HCT116 (cell line): ENCODE data around the gene GOLGA8M. TPM values are rescaled to one million over a fixed set of nuclear protein-coding genes. Genes with fewer than 3 reads are reported as not detected.
"Not testable (repeated sequence)": the region's sequence is repeated elsewhere in the genome, so short reads cannot be mapped to it uniquely, and the experiment has no call there.

ENCODE experiments used
- ATAC-seq: fragments of 200-7000 bp; cut with Tn5 transposase; 2 replicates; pipeline ENCODE4 v1.9.1; 2020; ENCODE audit warnings: mild to moderate bottlenecking, moderate library complexity
- BruUV-seq: library from RNA; stranded (reverse); fragments of 400-500 nt; replicated peaks from 2 replicates; lab custom pipeline; 2021; lab: Mats Ljungman, UMichigan
- CTCF ChIA-PET: fragments of 300-600 bp; sonication (Branson Sonifier 250); formaldehyde crosslinking; loops from one replicate; lab custom pipeline; 2021; ENCODE audit warnings: antibody characterized with exemption; lab: Charles Lee
- POLR2A ChIA-PET: fragments of 300-600, 350-600 bp; sonication (Branson Sonifier 250); formaldehyde crosslinking; loops from one replicate; lab custom pipeline; 2021; ENCODE audit warnings: antibody characterized with exemption; lab: Charles Lee
- RAD21 ChIA-PET, 2 experiments: fragments of 300-600 bp; sonication (Branson Sonifier 250); formaldehyde crosslinking; loops; one replicate each; lab custom pipeline; 2023; ENCODE audit warnings: low total read pairs in 2 of 2; ENCODE audit not compliant: uncharacterized antibody in 2 of 2, unreplicated experiment in 2 of 2, low non-redundant PET in 1 of 2; lab: Charles Lee
- DNase-seq: peaks from one replicate; pipeline ENCODE4 v3.0.0-alpha.2; 2010; ENCODE audit warnings: low read depth, low spot score
- H2AFZ ChIP-seq: fragments of 200-600 bp; shearing (Covaris generic), sonication (generic); 2 replicates; pipeline ENCODE4 v1.6.1; 2017; ENCODE audit warnings: low read depth, mixed run types, mixed read lengths, antibody characterized with exemption, low read length; ENCODE audit not compliant: poor library complexity, severe bottlenecking
- H3K27ac ChIP-seq: 2 replicates; pipeline ENCODE4 v1.5.1; 2012; ENCODE audit warnings: low read depth, low read length
- H3K27me3 ChIP-seq: fragments of 200-600 bp; sonication (generic); 2 replicates; pipeline ENCODE4 v1.6.1; 2016; ENCODE audit warnings: mixed run types, low read length, mixed read lengths; ENCODE audit not compliant: insufficient read depth
- H3K36me3 ChIP-seq, 2 experiments: fragments of 200-500 bp in 1 of 2; fragments of 200-600 bp in 1 of 2; sonication (Bioruptor generic) in 1 of 2; sonication (generic) in 1 of 2; 2 replicates each; pipeline versions ENCODE4 v1.5.1 to v1.6.1; 2014 to 2016; ENCODE audit warnings: low read length in 2 of 2, inconsistent platforms in 1 of 2, mixed read lengths in 1 of 2, mixed run types in 1 of 2; ENCODE audit not compliant: insufficient read depth in 2 of 2, control insufficient read depth in 1 of 2
- H3K4me1 ChIP-seq, 2 experiments: fragments of 200-600 bp in 1 of 2; sonication (generic) in 1 of 2; 2 replicates each; pipeline versions ENCODE4 v1.5.1 to v1.6.1; 2012 to 2017; ENCODE audit warnings: low read length in 2 of 2, inconsistent platforms in 1 of 2, mild to moderate bottlenecking in 1 of 2, mixed read lengths in 1 of 2, mixed run types in 1 of 2, moderate library complexity in 1 of 2; ENCODE audit not compliant: insufficient read depth in 2 of 2, control insufficient read depth in 1 of 2
- H3K4me2 ChIP-seq: fragments of 200-600 bp; sonication (generic); 2 replicates; pipeline ENCODE4 v1.6.1; 2017; ENCODE audit warnings: mixed run types, low read length, mixed read lengths
- H3K4me3 ChIP-seq, 2 experiments: fragments of 200-600 bp in 1 of 2; sonication (generic) in 1 of 2; replicated peaks in 1 of 2; 2 replicates each; pipeline ENCODE4 v1.5.1; 2011 to 2016; ENCODE audit warnings: low read length in 2 of 2, control low read depth in 1 of 2, low read depth in 1 of 2, mild to moderate bottlenecking in 1 of 2, mixed read lengths in 1 of 2, mixed run types in 1 of 2
- H3K79me2 ChIP-seq: fragments of 200-600 bp; sonication (generic); 2 replicates; pipeline ENCODE4 v1.6.1; 2017; ENCODE audit warnings: mild to moderate bottlenecking, mixed run types, low read length, moderate library complexity, mixed read lengths; ENCODE audit not compliant: insufficient read depth
- H3K9ac ChIP-seq: fragments of 200-600 bp; sonication (generic); 2 replicates; pipeline ENCODE4 v1.6.1; 2016; ENCODE audit warnings: low read length, mixed read lengths
- H3K9me2 ChIP-seq: fragments of 200-600 bp; sonication (generic), shearing (Covaris generic); 2 replicates; pipeline ENCODE4 v1.6.1; 2017; ENCODE audit warnings: mixed run types, mild to moderate bottlenecking, moderate library complexity; ENCODE audit not compliant: insufficient read depth
- H3K9me3 ChIP-seq, 2 experiments: fragments of 200-500 bp in 1 of 2; fragments of 200-600 bp in 1 of 2; sonication (Bioruptor generic) in 1 of 2; sonication (generic) in 1 of 2; 2 replicates each; pipeline ENCODE4 v1.6.1; 2014 to 2017; ENCODE audit warnings: low read length in 2 of 2, mixed read lengths in 2 of 2, inconsistent platforms in 1 of 2, low read depth in 1 of 2, mild to moderate bottlenecking in 1 of 2, mixed run types in 1 of 2, moderate library complexity in 1 of 2; ENCODE audit not compliant: control insufficient read depth in 1 of 2, insufficient read depth in 1 of 2
- H4K20me1 ChIP-seq: fragments of 200-600 bp; sonication (generic), shearing (Covaris generic); 2 replicates; pipeline ENCODE4 v1.6.1; 2017; ENCODE audit warnings: mixed run types, mild to moderate bottlenecking, moderate library complexity; ENCODE audit not compliant: insufficient read depth
- intact Hi-C: fragments of 100-400 bp; cut with micrococcal nuclease; formaldehyde crosslinking; loops from 2 replicates; pipeline ENCODE4 v1.10.0; 2022
- total RNA-seq: library from RNA; stranded (reverse); gene quantifications from one replicate; pipeline ENCODE4 v1.2.1, GENCODE V29; 2021; ENCODE audit not compliant: unreplicated experiment

Gene GOLGA8M
- total RNA-seq, 1 experiment from 2014 or later = 0.44 TPM

GRCh38 chr15:28660750-28661149 is 51.5 kb downstream of the GOLGA8M start:
- H4K20me1 ChIP-seq, H3K4me1 ChIP-seq, H3K36me3 ChIP-seq, BruUV-seq, H3K9me2 ChIP-seq, H3K27ac ChIP-seq, H3K9me3 ChIP-seq, H3K79me2 ChIP-seq, POLR2A ChIA-PET, H3K27me3 ChIP-seq, ATAC-seq, intact Hi-C loops, RAD21 ChIA-PET, H2AFZ ChIP-seq, DNase-seq, H3K4me3 ChIP-seq, H3K4me2 ChIP-seq, H3K9ac ChIP-seq, CTCF ChIA-PET: not testable (repeated sequence)

DNA sequence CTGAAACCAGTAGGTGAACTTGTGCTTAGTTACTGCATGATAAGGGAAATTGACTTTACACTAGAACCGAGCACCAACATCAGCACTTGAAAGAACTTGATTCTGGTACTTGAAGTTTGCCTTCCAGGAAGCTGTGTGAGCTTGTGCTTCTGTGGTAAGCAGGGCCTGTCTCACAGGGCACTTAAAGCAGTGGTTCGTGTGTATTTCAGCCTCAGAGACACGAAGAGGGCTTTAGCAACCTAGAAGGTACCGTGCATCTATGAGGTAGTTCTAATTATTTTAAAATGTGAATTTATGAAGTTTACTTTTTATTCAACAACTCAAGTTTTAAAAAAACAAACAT is 56.2 kb downstream of the GOLGA8M start:
- H3K27ac ChIP-seq, H3K9ac ChIP-seq, H3K36me3 ChIP-seq, H3K4me3 ChIP-seq, DNase-seq, H3K79me2 ChIP-seq, BruUV-seq, H3K9me3 ChIP-seq, ATAC-seq, H3K4me2 ChIP-seq, H3K27me3 ChIP-seq, intact Hi-C loops, H3K9me2 ChIP-seq, POLR2A ChIA-PET, H3K4me1 ChIP-seq, H2AFZ ChIP-seq, H4K20me1 ChIP-seq, CTCF ChIA-PET, RAD21 ChIA-PET: not testable (repeated sequence)

DNA sequence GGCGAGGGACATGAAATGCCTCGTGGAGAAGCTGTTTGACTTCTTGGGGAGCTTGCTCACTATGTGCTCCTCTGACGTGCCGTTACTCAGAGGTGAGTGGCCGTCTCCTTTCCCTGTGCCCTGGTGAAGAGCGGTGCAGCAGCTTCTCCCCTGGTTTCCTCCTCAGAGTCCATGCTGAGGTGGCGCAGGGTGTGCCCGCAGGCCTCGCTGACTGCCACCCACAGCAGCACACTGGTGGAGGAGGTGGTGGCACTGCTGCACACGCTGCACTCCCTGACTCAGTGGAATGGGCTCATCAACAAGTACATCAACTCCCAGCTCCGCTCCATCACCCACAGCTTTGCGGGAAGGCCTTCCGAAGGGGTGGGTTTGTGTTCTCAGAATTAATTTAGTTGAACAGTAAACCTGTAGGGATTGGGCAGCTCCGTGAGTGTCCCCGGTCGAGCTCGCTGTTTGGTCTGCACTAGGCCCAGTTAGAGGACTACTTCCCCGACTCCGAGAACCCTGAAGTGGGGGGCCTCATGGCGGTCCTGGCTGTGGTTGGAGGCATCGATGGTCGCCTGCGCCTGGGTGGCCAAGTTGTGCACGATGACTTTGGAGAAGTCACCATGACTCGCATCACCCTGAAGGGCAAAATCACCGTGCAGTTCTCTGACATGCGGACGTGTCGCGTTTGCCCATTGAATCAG is 56.7 kb downstream of the GOLGA8M start:
- ATAC-seq, intact Hi-C loops, H3K9me2 ChIP-seq, BruUV-seq, H3K27me3 ChIP-seq, CTCF ChIA-PET, H3K4me1 ChIP-seq, H3K4me2 ChIP-seq, H3K27ac ChIP-seq, H2AFZ ChIP-seq, H3K9me3 ChIP-seq, H4K20me1 ChIP-seq, H3K9ac ChIP-seq, POLR2A ChIA-PET, DNase-seq, H3K4me3 ChIP-seq, H3K79me2 ChIP-seq, RAD21 ChIA-PET, H3K36me3 ChIP-seq: not testable (repeated sequence)

DNA sequence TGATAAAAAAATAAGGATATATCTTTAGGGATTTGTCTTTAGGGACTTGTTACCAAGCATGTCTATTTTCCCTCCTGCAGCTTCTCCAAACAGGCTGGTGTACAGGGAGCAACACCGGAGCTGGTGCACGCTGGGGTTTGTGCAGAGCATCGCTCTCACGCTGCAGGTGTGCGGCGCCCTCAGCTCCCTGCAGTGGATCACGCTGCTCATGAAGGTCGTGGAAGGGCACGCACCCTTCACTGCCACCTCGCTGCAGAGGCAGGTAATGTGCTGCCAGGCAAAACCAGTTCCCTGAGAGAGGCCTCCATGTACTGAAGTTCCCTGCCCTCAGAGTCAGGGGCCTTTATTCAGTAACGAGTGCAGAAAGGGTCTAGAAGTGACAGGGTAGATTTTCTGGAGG is 58.0 kb downstream of the GOLGA8M start:
- H3K79me2 ChIP-seq, H4K20me1 ChIP-seq, H3K27ac ChIP-seq, intact Hi-C loops, H2AFZ ChIP-seq, H3K9ac ChIP-seq, RAD21 ChIA-PET, H3K36me3 ChIP-seq, DNase-seq, CTCF ChIA-PET, H3K4me1 ChIP-seq, ATAC-seq, POLR2A ChIA-PET, H3K4me2 ChIP-seq, H3K9me2 ChIP-seq, H3K9me3 ChIP-seq, H3K4me3 ChIP-seq, BruUV-seq, H3K27me3 ChIP-seq: not testable (repeated sequence)
